ENCODE measurements around the gene CHTOP. TPM values are rescaled to one million over a fixed set of nuclear protein-coding genes. Genes with fewer than 3 reads are reported as not detected.

CHTOP gene
- polyA plus RNA-seq = 159 and 168 TPM in 2 replicates
- 115 and 132 TPM in 2 replicates for polyA minus RNA-seq

GRCh38 chr1:153633754-153634665 is at the start of gene CHTOP:
CHTOP (plus strand) TSS chr1:153634066; CDS start chr1:153636589, 2,523 bp downstream.
- Histone ChIP-seq H2AFZ (ENCODE audit: low read depth, low read length) (peak within 1 kb of the TSS; percentile 86), H3K27me3 (ENCODE audit: insufficient read depth, low read depth, low read length) (no peaks in the 10 kb centered on the region), H3K9me2 (ENCODE audit: insufficient read depth, low read length) (no peaks in the 10 kb centered on the region), H3K4me3 (ENCODE audit: low read length) (peak within 1 kb of the TSS; percentile 79), H3K36me3 (ENCODE audit: insufficient read depth, low read length) (peaks cover 8% of the 10 kb centered on the region), H4K20me1 (ENCODE audit: insufficient read depth) (no peaks in the 10 kb centered on the region), H3F3A (ENCODE audit: insufficient read depth, low read length, poor library complexity, severe bottlenecking) (no peaks in the 10 kb centered on the region), H3K9ac (ENCODE audit: low read length) (peak within 1 kb of the TSS; percentile 100), H3K4me2 (ENCODE audit: low read length) (peak within 1 kb of the TSS; percentile 51), H3K27ac (ENCODE audit: low read length) (peak within 1 kb of the TSS; percentile 100), H3K79me2 (replicated peaks; ENCODE audit: insufficient read depth, low read length) (peaks cover 31% of the 10 kb centered on the region), H3K9me3 (ENCODE audit: low read length) (no peaks in the 10 kb centered on the region)
- TF ChIP-seq TAF1 (IDR thresholded peaks at IDR 0.05; ENCODE audit: low read depth) (peak; percentile 91), POLR2AphosphoS5 (IDR thresholded peaks at IDR 0.05) (peak; percentile 100), CTCF (IDR thresholded peaks at IDR 0.05; ENCODE audit: poor library complexity, severe bottlenecking) (no peak), RAD21 (conservative IDR thresholded peaks at IDR 0.05) (peak; percentile 40), EZH2 (IDR thresholded peaks at IDR 0.05; ENCODE audit: borderline replicate concordance, insufficient read depth, low read length, poor library complexity, severe bottlenecking) (no peak), MXI1 (conservative IDR thresholded peaks at IDR 0.05; ENCODE audit: poor library complexity, severe bottlenecking) (peak; percentile 82), REST (IDR thresholded peaks at IDR 0.05; ENCODE audit: borderline replicate concordance) (peak; percentile 91), EP300 (conservative IDR thresholded peaks at IDR 0.05; ENCODE audit: poor library complexity, severe bottlenecking) (peak; percentile 73), SMC3 (conservative IDR thresholded peaks at IDR 0.05; ENCODE audit: poor library complexity) (peak; percentile 46)

- H3F3A ChIP-seq (ENCODE audit: insufficient read depth, low read length, poor library complexity, severe bottlenecking) = no peaks in the 10 kb centered on the region
- H3K4me3 ChIP-seq (ENCODE audit: low read length) = no peak overlapping the region
- H3K4me2 ChIP-seq (ENCODE audit: low read length) = no peak overlapping the region
- no peak overlapping the region for H2AFZ ChIP-seq (ENCODE audit: low read depth, low read length)
- no peaks in the 10 kb centered on the region for H3K9me3 ChIP-seq (ENCODE audit: low read length)
- H3K79me2 ChIP-seq (replicated peaks; ENCODE audit: insufficient read depth, low read length) = no peaks in the 10 kb centered on the region
- no peaks in the 10 kb centered on the region for H3K9me2 ChIP-seq (ENCODE audit: insufficient read depth, low read length)
- H3K27ac ChIP-seq (ENCODE audit: low read length) = no peak overlapping the region
- no peaks in the 10 kb centered on the region for H3K36me3 ChIP-seq (ENCODE audit: insufficient read depth, low read length)
- no peaks in the 10 kb centered on the region for H4K20me1 ChIP-seq (ENCODE audit: insufficient read depth)
- TF ChIP-seq EP300 (conservative IDR thresholded peaks at IDR 0.05; ENCODE audit: poor library complexity, severe bottlenecking) (no peak), POLR2AphosphoS5 (IDR thresholded peaks at IDR 0.05) (no peak), MXI1 (conservative IDR thresholded peaks at IDR 0.05; ENCODE audit: poor library complexity, severe bottlenecking) (no peak), TAF1 (IDR thresholded peaks at IDR 0.05; ENCODE audit: low read depth) (no peak), SMC3 (conservative IDR thresholded peaks at IDR 0.05; ENCODE audit: poor library complexity) (no peak), REST (IDR thresholded peaks at IDR 0.05; ENCODE audit: borderline replicate concordance) (no peak), EZH2 (IDR thresholded peaks at IDR 0.05; ENCODE audit: borderline replicate concordance, insufficient read depth, low read length, poor library complexity, severe bottlenecking) (no peak), CTCF (IDR thresholded peaks at IDR 0.05; ENCODE audit: poor library complexity, severe bottlenecking) (no peak), RAD21 (conservative IDR thresholded peaks at IDR 0.05) (no peak)
- H3K9ac ChIP-seq (ENCODE audit: low read length) = no peak overlapping the region
- H3K27me3 ChIP-seq (ENCODE audit: insufficient read depth, low read depth, low read length) = no peaks in the 10 kb centered on the region
These were observed 48.9 kb upstream of the CHTOP start for GRCh38 chr1:153585006-153585405.
